OCI-LY1 (cell line): ENCODE results near the gene EDN2.

Experiments used
- CTCF ChIP-seq: fragments of 200-600 bp; sonication (generic), shearing (Covaris generic); IDR thresholded peaks from 2 replicates; pipeline ENCODE4 v1.5.1; 2017; ENCODE audit warnings: mild to moderate bottlenecking, antibody characterized with exemption, low read length, moderate library complexity, mixed read lengths
- EZH2 ChIP-seq: fragments of 200-600 bp; sonication (generic), shearing (Covaris generic); IDR thresholded peaks from 2 replicates; pipeline ENCODE4 v1.8.0; 2017; ENCODE audit warnings: borderline replicate concordance, mixed run types, mild to moderate bottlenecking, antibody characterized with exemption, low read length, moderate library complexity, mixed read lengths

GRCh38 chr1:41467673-41468072 is 16.8 kb downstream of the EDN2 start:
- TF ChIP-seq EZH2 (no peak), CTCF (no peak)
